ENCODE data around the gene PTTG1IP.

PTTG1IP gene

DNA sequence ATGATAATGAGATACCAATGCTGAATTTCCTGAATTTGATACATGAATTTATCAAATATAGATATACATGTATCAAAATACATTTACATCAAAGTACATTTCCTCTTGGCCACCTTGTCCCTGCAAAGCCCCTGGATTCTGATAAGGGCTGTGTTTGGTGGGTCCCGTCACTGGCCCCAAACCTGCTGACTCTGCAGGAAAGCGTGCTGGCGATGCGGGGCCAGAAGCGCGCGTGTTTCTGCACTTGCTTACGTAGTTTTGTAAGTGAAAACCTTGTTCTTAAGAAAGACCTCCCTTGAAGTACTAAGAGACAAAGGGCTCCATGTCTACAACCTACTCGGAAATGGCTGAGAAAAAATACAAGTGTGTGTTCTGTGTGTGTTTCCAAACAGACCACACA is 36.2 kb upstream of the PTTG1IP start:
- no peak for DNase-seq (ENCODE audit: low read depth in 2 of 2)

DNA sequence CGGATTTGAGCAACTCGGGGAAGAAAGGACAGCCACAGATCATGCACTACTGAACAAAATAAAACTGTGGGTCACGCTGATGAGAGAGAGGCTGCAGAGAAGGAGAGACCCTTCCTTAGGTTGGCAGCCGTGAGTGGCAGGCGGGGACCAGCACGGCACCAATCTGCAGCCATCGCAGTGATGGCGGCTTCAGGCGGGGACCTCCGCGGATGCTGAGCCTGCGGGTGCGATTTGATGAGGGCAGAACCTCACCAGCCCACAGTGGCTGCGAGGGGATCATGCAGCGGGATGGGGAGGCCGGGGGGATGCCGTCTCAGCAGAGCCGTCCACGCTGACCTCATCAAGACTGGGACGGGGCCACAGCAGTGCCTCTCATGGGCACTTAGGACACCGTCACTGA is 35.4 kb upstream of the PTTG1IP start:
- DNase-seq (ENCODE audit: low read depth in 2 of 2), result no peak

DNA sequence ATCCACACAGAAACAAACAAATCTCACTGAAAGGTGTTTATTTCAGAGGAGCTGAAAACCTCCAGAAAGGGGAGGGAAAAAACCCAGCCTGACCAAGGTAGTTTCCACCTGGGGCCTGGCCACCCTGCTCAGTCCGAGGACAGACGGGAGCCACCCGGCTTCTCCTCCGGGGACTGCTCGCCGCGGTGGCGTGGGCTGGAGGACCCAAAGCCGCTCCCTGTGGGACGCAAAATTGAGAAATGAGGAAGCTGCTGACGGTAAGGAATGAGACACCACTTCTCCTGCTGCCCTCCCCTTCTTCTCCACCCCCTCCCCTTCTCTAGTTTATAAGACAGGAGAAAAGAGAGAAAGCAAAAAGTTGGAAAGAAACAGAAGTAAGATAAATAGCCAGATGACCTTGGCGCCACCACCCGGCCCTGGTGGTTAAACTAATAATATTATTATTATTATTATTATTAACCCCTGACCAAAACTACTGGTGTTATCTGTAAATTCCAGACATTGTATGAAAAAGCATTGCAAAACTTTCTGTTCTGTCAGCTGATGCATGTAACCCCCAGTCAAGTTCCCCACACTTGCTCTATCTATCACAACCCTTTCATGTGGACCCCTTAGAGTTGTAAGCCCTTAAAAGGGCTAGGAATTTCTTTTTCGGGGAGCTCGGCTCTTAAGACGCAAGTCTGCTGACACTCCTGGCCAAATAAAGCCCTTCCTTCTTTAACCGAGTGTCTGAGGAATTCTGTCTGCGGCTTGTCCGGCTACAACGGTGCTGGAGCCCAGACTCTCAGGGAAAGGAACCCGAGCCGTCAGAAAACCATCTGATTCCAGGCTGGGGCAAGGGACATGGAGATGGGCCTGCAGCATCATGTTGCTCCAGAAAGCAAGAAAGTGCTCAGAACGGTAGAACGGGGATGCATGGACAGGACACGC is 34.7 kb upstream of the PTTG1IP start:
- DNase-seq (ENCODE audit: low read depth in 2 of 2), result no peak

DNA sequence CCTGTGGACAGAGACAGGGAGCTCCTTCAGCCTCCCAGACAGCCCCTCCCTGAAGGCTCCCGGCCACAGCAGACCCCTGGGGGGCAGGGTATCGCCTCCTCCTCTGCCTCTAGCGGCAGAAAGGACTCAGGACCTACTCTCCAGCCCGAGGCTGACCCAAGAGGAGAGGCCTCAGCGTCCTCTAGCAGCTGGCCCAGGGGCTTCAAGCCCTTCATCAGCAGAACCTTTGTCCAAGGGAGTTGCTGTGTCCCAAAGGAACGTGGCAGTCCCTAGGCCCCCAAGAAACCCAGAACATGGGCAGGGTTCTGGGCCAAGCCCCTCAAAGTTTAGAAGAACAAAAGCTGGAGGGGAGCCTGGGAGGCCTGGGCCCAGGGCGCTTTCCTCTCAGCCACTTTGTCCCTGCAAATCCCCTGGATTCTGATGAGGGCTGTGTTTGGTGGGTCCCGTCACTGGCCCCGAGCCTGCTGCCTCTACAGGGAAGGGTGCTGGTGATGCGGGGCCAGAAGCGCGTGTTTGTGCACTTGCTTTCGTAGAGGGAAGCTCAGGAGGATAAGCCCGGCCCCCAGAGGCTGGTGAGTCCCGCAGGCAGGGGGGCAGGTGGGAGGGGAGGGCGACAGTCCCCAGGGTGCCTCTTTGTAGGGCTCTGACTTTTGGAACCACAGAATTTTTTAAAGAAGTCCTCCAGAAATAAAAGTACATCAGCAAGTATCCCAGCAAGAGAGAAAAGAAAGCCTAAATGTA is 33.9 kb upstream of the PTTG1IP start:
- DNase-seq (ENCODE audit: low read depth in 2 of 2), result no peak

DNA sequence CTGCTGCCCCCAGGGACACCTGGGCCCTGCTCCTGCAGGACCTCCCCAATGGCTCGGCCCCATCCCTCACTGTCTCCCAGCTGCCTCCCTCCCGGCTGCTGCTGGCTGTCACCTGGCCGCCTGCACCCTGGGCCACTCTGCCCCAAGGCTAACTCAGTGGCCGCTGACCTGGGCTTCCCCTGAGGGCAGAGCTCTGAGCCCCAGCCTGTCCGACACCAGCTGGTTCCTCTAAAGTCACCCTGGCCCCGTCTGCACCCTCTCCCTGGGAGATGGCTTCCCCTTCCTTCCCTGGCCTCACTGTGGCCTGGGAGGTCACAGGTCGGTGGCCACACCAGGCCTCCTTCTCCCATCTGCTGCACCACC is 32.2 kb upstream of the PTTG1IP start:
- DNase-seq (ENCODE audit: low read depth in 2 of 2), result no peak

DNA sequence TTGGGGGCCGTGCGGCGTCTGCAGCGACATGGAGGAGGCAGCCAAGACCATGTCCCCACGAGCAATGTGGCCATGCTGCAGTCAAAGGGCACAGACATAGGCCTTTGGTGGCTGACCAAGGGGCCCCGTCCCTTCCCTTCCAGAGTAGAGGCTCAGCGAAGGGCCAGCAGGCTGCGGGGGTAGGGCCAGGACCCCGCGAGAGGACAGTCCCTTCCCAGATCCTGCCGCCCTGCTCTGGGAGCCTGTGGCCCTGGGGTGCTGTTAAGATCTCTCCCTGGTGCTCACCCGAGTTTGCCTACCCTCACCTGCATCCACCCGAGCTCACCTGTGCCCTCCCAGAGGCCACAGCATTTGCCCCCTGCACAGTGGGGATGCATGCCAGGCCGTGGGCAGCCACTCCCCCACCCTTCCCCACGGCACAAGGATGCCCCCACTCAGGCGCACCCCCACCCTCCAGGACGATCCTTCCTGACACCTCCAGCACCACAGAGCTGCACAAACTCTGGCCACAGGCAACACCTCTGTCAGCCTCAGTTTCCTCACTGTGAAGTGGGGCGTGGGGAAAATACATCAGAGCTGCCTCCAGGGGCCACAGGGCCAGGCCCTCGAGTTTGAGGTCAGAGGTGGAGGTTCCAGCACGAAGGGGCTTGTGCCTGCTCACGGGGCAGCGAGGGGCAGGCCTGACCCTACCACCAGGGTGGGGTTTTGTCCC is 31.7 kb upstream of the PTTG1IP start:
- DNase-seq (ENCODE audit: low read depth in 2 of 2), result no peak

DNA sequence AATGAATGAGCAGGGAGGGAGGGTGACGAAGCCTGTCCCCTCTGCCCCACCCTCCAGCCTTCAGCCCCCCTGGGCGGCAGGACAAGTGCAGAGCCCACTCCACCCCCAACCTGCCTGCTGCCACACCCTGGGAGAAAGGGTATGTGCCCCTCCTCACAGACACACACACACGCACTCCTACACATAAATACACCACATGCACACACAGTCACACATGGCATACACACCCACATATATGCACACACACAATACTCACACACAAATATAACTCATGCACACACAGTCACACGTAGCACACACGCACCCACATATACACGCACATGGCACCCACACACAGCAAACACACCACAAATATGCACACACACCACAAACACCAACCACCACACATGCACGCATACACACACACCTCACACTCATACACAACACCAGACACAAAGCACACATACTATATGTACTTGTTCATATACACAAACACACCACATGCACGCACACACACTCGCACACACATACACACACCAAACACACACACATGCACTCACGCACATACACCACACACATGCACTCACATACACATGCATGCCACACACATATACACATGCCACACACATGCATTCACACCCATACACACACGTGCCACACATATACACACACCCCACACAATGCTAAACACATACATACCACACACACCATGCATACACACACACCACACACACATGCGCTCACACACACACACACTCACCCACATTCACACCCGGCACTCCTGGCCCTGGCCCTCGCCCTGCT is 30.8 kb upstream of the PTTG1IP start:
- no peak for DNase-seq (ENCODE audit: low read depth in 2 of 2)

DNA sequence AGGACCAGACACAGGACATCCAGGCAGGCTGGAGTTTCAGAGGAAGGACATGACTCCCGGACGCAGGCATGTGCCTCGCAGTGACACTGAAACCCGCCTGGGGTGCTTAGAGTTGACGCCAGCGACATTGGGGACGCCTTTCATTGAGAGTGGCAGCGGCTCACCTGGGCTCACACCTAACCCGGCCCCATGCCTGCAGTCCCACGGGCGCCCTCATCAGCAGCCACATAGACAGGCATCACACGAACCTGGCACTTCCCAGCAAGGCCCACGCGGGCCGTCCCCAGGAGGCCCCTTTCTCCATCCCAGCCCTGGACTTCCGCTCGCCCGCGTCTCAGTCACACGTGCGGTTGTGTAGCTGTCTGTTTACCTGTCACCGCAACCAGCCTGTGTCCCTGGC is 30.2 kb upstream of the PTTG1IP start:
- DNase-seq (ENCODE audit: low read depth in 2 of 2), result no peak

DNA sequence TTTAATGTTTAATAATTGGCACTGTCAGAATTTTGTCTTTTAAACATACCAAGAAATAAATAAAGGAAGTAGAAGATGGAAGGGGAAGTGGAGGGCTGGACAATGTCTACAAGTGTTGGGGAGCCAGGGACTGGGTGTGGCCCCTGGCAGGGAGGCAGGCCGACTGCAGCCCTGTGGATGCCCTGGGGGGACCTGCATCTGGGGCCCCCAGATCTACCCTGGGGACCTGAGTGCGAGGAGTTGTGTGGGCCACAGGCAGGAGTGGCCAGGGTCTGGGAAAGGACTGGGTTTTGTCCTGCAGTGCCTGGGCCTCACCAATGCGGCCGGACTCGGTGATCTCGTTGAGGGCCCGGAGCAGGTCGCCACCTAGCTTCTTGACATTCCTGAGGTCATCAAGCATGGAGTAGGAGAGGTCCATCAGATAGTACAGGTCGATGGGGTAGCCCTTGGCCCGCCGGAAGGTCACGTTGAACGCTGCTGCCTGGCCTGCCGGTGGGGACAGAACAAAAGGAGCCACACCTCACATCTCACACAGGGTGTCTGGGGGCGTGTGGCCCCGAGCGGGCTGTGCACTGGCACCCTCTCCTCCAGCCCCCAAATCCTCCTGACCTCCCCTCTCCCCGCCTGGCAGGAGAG is 29.7 kb upstream of the PTTG1IP start:
- no peak for DNase-seq (ENCODE audit: low read depth in 2 of 2)

DNA sequence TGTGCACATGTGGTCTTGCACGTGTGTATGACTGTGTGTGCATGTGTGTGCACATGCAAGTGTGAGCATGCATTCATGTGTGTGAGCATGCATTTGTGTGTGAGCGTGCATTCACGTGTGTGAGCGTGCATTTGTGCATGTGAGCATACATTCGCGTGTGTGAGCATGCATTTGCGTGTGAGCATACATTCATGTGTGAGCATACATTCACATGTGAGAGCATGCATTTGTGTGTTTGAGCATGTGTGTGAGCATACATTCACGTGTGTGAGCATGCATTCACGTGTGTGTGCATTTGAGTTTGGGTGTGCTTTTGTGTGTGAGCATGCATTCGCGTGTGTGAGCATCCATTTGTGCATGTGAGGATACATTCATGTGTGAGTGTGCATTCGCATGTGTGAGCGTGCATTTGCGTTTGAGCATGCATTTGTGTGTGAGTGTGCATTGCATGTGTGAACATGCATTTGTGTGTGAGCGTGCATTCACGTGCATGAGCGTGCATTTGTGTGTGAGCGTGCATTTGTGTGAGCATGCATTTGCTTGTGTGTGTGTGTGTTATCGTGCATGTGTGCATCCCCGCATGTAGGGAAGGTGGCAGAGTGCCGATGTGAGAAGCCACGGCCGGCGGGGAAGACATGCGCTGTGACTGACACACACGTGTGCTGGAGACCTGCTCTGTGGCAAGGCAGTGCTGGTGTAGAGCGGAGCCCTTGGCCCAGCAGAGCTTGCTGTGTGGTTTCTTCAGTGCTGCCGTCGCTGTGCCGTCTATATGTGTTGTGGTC is 29.0 kb upstream of the PTTG1IP start:
- no peak for DNase-seq (ENCODE audit: low read depth in 2 of 2)

DNA sequence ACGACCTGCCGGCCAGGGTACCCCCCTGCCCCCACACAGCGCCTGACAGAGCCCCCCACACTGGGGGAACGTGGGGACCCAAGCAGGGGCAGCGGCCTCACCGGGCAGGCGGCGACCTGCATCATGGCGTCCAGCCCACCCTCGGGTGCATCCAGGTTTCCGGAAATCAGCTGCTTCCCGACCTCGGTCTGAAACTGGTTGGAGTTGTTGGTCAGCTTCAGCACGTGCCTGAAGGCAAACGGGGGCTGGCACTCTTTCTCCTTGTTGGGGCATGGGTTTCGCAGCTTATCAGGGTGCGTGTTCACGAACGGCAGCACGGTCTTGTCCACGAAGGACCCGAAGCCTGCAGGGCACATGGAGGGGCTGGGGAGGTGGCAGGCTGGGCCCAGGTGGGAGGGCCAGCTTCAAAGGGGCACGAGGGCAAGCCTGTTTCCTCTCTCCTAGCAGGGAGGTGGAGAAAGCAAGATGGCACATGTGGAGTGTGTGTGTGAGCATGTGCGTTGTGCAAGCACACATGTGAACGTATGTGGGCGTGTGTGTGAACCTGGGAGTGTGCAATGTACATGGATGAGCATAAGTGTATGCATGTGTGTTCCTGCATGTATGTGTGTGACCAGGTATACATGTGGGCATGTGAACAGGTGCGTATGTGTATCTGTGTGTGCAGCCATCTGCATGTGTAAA is 28.0 kb upstream of the PTTG1IP start:
- DNase-seq (ENCODE audit: low read depth in 2 of 2), result no peak

DNA sequence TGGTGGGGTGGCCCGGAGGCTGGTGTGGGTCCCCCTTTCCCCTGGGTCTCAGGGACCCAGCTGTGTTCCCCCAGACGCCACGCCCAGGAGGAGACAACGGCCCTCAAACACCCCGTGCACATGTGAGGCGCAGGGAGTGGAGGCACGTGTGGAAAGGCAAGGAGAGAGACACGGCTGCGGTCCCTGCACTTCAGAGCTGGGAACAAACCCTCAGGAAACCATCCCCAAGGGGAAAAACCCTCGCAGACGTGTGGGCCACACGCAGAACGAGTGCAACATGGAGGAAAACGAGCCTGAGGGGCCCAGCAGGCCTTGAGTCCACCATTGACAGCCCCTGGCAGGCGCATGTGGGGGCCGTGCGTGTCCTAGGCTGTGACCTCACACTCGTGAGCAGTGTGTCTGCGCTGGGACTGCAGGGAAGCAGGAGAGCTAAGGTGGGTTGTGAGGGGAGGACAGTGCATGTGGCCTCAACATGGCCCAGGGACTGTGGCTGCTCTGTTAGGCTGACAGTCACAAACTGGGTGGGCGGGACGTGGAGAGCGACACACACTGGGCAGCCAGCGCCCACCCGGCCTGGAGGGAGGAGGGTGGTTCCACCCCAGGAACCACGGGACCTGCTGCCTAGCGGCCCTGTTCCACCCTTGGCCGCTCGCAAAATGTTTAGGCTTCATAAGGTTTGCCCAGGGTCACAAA is 27.2 kb upstream of the PTTG1IP start:
- no peak for DNase-seq (ENCODE audit: low read depth in 2 of 2)

DNA sequence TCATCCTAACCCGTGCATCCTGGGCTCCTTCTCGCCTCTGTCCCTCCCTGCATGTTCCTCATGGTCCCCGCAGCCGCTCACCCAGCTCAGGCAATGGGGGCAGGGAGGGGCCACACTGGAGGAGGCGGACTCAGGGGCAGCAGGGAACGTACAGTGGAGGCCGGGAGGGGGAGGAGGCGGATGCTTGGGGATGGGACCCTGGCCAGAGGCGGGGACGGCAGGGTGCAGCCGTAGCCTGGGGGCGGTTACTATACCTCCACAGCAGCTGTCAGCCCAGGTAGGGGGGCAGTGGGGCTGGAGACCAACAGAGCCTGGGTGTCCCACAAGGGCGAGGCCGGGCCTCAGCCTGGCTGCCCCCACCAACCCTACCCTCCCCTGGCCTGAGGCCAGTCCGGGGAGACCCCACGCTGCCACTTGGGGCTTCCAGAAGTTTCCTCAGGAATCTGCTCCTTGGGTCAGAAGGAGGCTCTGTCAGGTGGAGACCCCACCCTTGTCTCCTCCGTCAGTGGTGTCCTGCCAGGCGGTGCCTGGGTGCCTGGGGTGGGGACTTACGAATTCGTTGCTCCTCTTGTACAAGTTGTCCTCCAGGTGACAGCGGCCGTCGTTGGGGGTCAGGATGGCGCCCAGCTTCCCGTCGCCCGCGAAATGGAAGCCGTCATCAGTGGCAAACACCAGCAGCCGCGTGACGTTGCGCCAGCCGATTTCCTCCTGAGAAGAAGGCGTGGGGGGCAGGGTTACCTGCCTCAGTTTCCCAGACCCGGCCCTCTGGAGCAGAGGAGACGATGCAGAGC is 26.5 kb upstream of the PTTG1IP start:
- DNase-seq (ENCODE audit: low read depth in 2 of 2), result no peak

DNA sequence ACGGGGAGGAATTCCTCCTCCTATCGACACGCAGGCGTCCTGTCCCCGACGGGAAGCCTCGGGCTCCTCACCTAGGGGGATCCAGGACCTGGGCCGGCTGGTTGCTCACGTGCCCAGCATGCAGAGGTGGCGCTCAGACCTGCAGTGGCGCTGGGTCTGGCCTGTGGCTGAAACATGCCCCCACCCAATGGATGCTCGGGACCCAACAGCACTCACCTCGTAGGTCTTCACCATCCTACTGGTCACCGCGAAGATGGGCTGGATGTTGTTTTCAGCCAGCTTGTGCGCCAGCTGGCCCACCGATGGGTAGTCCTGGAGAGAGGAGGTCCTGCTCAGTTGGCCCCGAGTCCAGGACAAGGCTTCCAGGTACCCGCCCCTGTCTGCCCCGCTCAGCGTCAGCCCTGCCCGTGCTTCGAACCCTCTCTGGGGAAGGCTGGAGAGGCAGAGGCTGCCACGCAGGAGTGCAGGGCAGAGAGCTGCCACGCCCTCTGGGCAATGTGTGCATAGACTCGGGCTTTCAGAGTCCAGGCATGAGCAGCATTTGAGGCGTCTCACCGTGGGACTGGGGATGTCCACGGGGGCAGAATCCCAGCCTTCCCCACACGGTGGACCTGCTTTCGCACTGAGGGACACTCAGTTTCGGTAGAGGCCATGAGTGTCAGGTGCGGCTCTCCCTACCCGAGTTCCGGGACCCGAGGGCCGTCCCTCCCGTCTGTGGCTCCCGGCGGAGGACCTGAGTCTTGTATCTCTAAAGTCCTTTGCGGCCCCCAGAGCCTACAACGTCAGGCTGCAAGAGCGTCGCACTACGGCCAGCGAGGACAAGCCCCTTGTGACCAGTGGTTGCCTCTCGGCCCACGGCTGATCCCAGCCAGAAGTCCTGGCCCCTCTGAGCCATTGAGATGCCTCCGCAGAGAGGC is 25.6 kb upstream of the PTTG1IP start:
- DNase-seq (ENCODE audit: low read depth in 2 of 2), result no peak

DNA sequence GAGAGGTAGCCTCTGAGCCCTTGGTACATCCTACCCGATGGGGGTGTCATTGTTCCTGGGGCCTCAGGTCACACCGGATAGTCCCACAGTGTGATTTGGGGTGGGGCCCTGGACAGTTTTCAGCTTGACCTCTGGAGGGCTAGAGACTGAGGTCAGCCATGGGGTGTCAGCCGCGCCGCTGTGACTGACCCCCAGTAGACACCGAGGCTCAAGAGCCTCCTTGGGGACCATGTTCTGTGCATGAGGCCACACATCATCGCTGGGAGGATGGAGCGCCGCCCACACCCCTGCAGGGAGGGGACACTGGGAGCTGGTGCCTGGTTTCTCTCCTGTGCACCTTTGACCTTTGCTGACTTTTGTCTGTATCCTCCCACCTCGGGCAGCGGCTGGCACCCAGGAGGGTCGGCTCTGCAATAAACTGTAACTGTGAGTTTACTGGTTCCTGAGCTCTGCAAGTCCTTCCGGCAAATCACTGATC is 24.6 kb upstream of the PTTG1IP start:
- no peak for DNase-seq (ENCODE audit: low read depth in 2 of 2)

DNA sequence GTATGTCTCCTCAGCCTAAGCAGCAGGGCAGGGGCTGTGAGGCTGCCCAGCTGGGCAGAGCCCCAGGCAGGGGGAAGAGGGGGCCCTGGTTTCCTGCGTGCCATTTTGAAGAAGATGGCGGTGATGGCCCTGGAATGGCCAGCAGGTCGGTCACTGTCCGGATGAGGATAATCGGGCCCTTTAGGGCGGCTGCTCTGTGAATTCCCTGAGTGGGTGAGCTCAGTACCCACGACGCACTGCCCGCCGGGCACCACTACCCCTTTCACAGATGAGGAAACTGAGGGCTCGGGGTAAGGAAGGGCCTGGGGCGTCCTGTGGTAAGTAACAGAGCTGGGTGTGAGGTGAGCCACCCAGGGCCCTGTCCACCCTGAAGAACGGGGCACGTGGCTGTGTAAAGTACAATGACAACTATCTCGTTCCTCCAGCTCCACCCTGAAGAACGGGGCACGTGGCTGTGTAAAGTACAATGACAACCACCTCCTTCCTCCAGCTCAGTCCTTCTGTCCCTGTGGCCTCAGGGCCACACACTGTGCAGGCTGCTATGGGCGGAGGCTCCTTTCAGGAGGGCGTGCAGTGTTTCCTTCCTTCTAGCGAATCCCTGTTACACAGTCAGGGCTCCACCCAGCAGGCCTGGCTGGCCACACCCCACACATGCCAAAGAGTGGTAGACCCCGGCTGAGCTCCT is 24.0 kb upstream of the PTTG1IP start:
- DNase-seq (ENCODE audit: low read depth in 2 of 2), result no peak

All from activated CD4-positive, alpha-beta T cell treated with anti-CD3 and anti-CD28 coated beads for 24 hours (primary cell).